H1 (cell line): Measurements from ENCODE around the gene ASCC1. TPM values are rescaled to one million over a fixed set of nuclear protein-coding genes. Genes with fewer than 3 reads are reported as not detected.
"Not testable (repeated sequence)": the region's sequence is repeated elsewhere in the genome, so short reads cannot be mapped to it uniquely, and the experiment has no call there.

ENCODE experiments used
- CTCF ChIA-PET: fragments of 300-600 bp; sonication (Branson Sonifier 250); formaldehyde crosslinking; loops from one replicate; lab custom pipeline; 2021; ENCODE audit not compliant: partially characterized antibody; lab: Charles Lee
- POLR2A ChIA-PET: fragments of 300-600 bp; sonication (Branson Sonifier 250); formaldehyde crosslinking; loops from one replicate; lab custom pipeline; 2021; ENCODE audit warnings: inconsistent platforms; ENCODE audit not compliant: partially characterized antibody; lab: Charles Lee
- DNase-seq, 2 experiments: peaks; one replicate each; pipeline versions ENCODE4 v3.0.0 to v3.0.0-alpha.2; 2010 to 2022; ENCODE audit warnings: low spot score in 2 of 2, low read depth in 1 of 2, mixed read lengths in 1 of 2
- FAIRE-seq: peaks from 2 replicates; lab custom pipeline; 2011; peaks lifted over from hg19 to GRCh38; lab: Jason Lieb, UNC
- H2AFZ ChIP-seq: 2 replicates; pipeline ENCODE4 v1.8.1; 2012; ENCODE audit warnings: low read length, inconsistent platforms
- H2AK5ac ChIP-seq: 2 replicates; pipeline ENCODE4 v1.6.1; 2013; ENCODE audit warnings: low read depth, low read length
- H2BK120ac ChIP-seq: replicated peaks from 2 replicates; pipeline ENCODE3; 2013; ENCODE audit warnings: low read depth, low read length, inconsistent platforms
- H2BK12ac ChIP-seq: 2 replicates; pipeline ENCODE4 v1.6.1; 2013; ENCODE audit warnings: low read depth, low read length
- H2BK15ac ChIP-seq: 2 replicates; pipeline ENCODE4 v1.6.1; 2013; ENCODE audit warnings: low read length
- H2BK20ac ChIP-seq: 2 replicates; pipeline ENCODE4 v1.6.1; 2013; ENCODE audit warnings: low read length
- H2BK5ac ChIP-seq: 2 replicates; pipeline ENCODE4 v1.6.1; 2013; ENCODE audit warnings: low read depth, low read length
- H3K14ac ChIP-seq: 2 replicates; pipeline ENCODE4 v1.6.1; 2013; ENCODE audit warnings: inconsistent platforms; ENCODE audit not compliant: insufficient read length
- H3K18ac ChIP-seq: 2 replicates; pipeline ENCODE4 v1.6.1; 2013; ENCODE audit warnings: low read length; ENCODE audit errors: extremely low read depth
- H3K23ac ChIP-seq: 2 replicates; pipeline ENCODE4 v1.6.1; 2013; ENCODE audit warnings: inconsistent platforms; ENCODE audit not compliant: insufficient read length
- H3K23me2 ChIP-seq: 2 replicates; pipeline ENCODE4 v1.6.1; 2013; ENCODE audit warnings: low read depth, low read length
- H3K27ac ChIP-seq: 2 replicates; pipeline ENCODE4 v1.6.1; 2011; ENCODE audit warnings: low read depth, low read length, inconsistent platforms
- H3K27me3 ChIP-seq, 4 experiments: replicated peaks in 1 of 4; 1 replicate in 1 of 4; 2 replicates in 3 of 4; pipeline versions ENCODE4 v1.6.1 to v1.8.1; 2011 to 2013; ENCODE audit warnings: low read length in 3 of 4, mild to moderate bottlenecking in 3 of 4, inconsistent platforms in 2 of 4, mixed read lengths in 2 of 4, moderate library complexity in 1 of 4; ENCODE audit not compliant: control insufficient read depth in 3 of 4, insufficient read depth in 3 of 4; ENCODE audit errors: extremely low read depth in 1 of 4
- H3K36me3 ChIP-seq, 4 experiments: 2 replicates each; pipeline versions ENCODE4 v1.6.1 to v1.8.1; 2011 to 2013; ENCODE audit warnings: mild to moderate bottlenecking in 4 of 4, low read length in 3 of 4, moderate library complexity in 2 of 4, control low read depth in 1 of 4, inconsistent platforms in 1 of 4; ENCODE audit not compliant: insufficient read depth in 4 of 4, control insufficient read depth in 2 of 4
- H3K4ac ChIP-seq: replicated peaks from 2 replicates; pipeline ENCODE3; 2013; ENCODE audit warnings: low read length, low read depth, mixed read lengths, inconsistent platforms; ENCODE audit not compliant: insufficient read length
- H3K4me1 ChIP-seq, 4 experiments: replicated peaks in 1 of 4; 1 replicate in 1 of 4; 2 replicates in 3 of 4; pipeline versions ENCODE4 v1.6.1 to v1.8.1; 2011 to 2013; ENCODE audit warnings: low read length in 3 of 4, inconsistent platforms in 2 of 4, mixed read lengths in 1 of 4; ENCODE audit not compliant: insufficient read depth in 4 of 4, control insufficient read depth in 3 of 4
- H3K4me2 ChIP-seq, 2 experiments: 2 replicates each; pipeline versions ENCODE4 v1.6.1 to v1.8.1; 2011 to 2013; ENCODE audit warnings: low read depth in 2 of 2, low read length in 2 of 2, control low read depth in 1 of 2, inconsistent platforms in 1 of 2, mild to moderate bottlenecking in 1 of 2; ENCODE audit not compliant: insufficient read depth in 1 of 2
- H3K4me3 ChIP-seq, 4 experiments: fragments of 200-600, 300-600 bp in 1 of 4; sonication (generic), shearing (Covaris generic), sonication (Bioruptor Twin) in 1 of 4; 2 replicates each; pipeline versions ENCODE4 v1.5.1 to v1.8.1; 2011 to 2016; ENCODE audit warnings: low read length in 4 of 4, low read depth in 3 of 4, control low read depth in 2 of 4, inconsistent platforms in 2 of 4, mild to moderate bottlenecking in 2 of 4, mixed read lengths in 1 of 4, moderate library complexity in 1 of 4; ENCODE audit not compliant: insufficient read depth in 2 of 4; ENCODE audit errors: extremely low read depth in 1 of 4
- H3K56ac ChIP-seq: replicated peaks from 2 replicates; pipeline ENCODE3; 2013; ENCODE audit warnings: low read depth, mild to moderate bottlenecking, mixed read lengths, low read length, inconsistent platforms; ENCODE audit not compliant: insufficient read length
- H3K79me1 ChIP-seq: 2 replicates; pipeline ENCODE4 v1.6.1; 2013; ENCODE audit warnings: low read depth, low read length, control low read depth
- H3K79me2 ChIP-seq, 2 experiments: 2 replicates each; pipeline versions ENCODE4 v1.6.1 to v1.8.1; 2012 to 2013; ENCODE audit warnings: low read length in 2 of 2, mild to moderate bottlenecking in 2 of 2, inconsistent platforms in 1 of 2; ENCODE audit not compliant: insufficient read depth in 2 of 2, control insufficient read depth in 1 of 2
- H3K9ac ChIP-seq, 4 experiments: replicated peaks in 1 of 4; 1 replicate in 1 of 4; 2 replicates in 3 of 4; pipeline versions ENCODE4 v1.6.1 to v1.8.1; 2011 to 2013; ENCODE audit warnings: low read depth in 3 of 4, low read length in 3 of 4, control low read depth in 2 of 4, mild to moderate bottlenecking in 2 of 4, moderate library complexity in 2 of 4, inconsistent platforms in 1 of 4; ENCODE audit errors: extremely low read depth in 1 of 4
- H3K9me3 ChIP-seq, 2 experiments: 2 replicates each; pipeline versions ENCODE4 v1.6.1 to v1.8.1; 2012 to 2013; ENCODE audit warnings: mild to moderate bottlenecking in 2 of 2, moderate library complexity in 2 of 2, control low read depth in 1 of 2, inconsistent platforms in 1 of 2, low read depth in 1 of 2, low read length in 1 of 2, mixed read lengths in 1 of 2; ENCODE audit not compliant: insufficient read depth in 2 of 2
- H4K20me1 ChIP-seq, 2 experiments: replicated peaks in 1 of 2; 2 replicates each; pipeline versions ENCODE3 to v1.8.1; 2011 to 2013; ENCODE audit warnings: inconsistent platforms in 2 of 2, low read length in 2 of 2, mild to moderate bottlenecking in 1 of 2; ENCODE audit not compliant: insufficient read depth in 2 of 2, control insufficient read depth in 1 of 2
- H4K5ac ChIP-seq: 2 replicates; pipeline ENCODE4 v1.6.1; 2013; ENCODE audit warnings: low read length, low read depth, mixed read lengths, inconsistent platforms; ENCODE audit not compliant: insufficient read length
- H4K8ac ChIP-seq: 2 replicates; pipeline ENCODE4 v1.8.0; 2013; ENCODE audit warnings: mild to moderate bottlenecking, moderate library complexity, low read length, inconsistent platforms; ENCODE audit not compliant: insufficient read depth; ENCODE audit errors: extremely low read depth
- H4K91ac ChIP-seq: replicated peaks from 2 replicates; pipeline ENCODE3; 2013; ENCODE audit warnings: low read length, mixed read lengths, inconsistent platforms; ENCODE audit not compliant: insufficient read length
- SP1 ChIP-seq: IDR thresholded peaks from 2 replicates; pipeline ENCODE4 v1.6.1; 2011; ENCODE audit warnings: low read depth, low read length
- WGBS, 2 experiments: shearing (Covaris generic) in 1 of 2; methylation state at CpG; one replicate each; pipeline versions ENCODE4 v1.1.6 to v1.1.7; 2013 to 2015; ENCODE audit warnings: low lambda C conversion rate in 2 of 2, mixed read lengths in 2 of 2, inconsistent platforms in 1 of 2, low coverage in 1 of 2, missing lambda C conversion rate in 1 of 2; ENCODE audit not compliant: insufficient replicate concordance in 2 of 2, insufficient coverage in 1 of 2, insufficient read length in 1 of 2; ENCODE audit errors: extremely low coverage in 1 of 2, missing lambda C conversion rate in 1 of 2; 5-methylcytosine and 5-hydroxymethylcytosine counted together
- polyA plus RNA-seq, 7 experiments: library from polyadenylated mRNA; depleted of rRNA in 3 of 7; stranded (reverse) in 5 of 7; unstranded in 2 of 7; fragments of >200 nt in 5 of 7; fragments of 200-250 nt in 2 of 7; gene quantifications; 1 replicate in 5 of 7; 2 replicates in 1 of 7; 4 replicates in 1 of 7; pipeline versions ENCODE4 v1.2.1 to v1.2.3, GENCODE V29; 2011 to 2013; ENCODE audit warnings: missing spikeins in 2 of 7, mixed read lengths in 2 of 7
- total RNA-seq: library from RNA; stranded (reverse); fragmentation: NEBNext Ultra II Directional; extraction: Animal tissue kit (Norgen Biotek cat#: 25700); gene quantifications from 2 replicates; pipeline ENCODE4 v1.2.1, GENCODE V29; 2021

The ASCC1 gene
- total and polyA plus RNA-seq, 2 of the 8 experiments (the other 6 are each of a cell fraction or from before 2014, with no cell fraction given): 25.6 to 35.8 TPM

DNA sequence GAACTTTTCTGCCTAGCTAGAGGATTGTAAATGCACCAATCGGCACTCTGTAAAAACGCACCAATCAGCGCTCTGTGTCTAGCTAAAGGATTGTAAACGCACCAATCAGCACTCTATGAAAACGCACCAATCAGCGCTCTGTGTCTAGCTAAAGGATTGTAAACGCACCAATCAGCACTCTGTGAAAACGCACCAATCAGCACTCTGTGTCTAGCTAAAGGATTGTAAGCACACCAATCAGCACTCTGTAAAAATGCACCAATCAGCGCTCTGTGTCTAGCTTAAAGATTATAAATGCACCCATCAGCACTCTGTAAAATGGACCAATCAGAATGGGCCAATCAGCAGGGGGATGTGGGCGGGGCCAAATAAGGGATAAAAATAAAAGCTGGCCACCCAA lies 79.9 kb downstream of the ASCC1 start:
- not testable (repeated sequence) for H3K14ac ChIP-seq, H3K9ac ChIP-seq, H2BK20ac ChIP-seq, H4K91ac ChIP-seq, H4K20me1 ChIP-seq, H3K27ac ChIP-seq, H3K79me1 ChIP-seq, H3K36me3 ChIP-seq, H3K4me2 ChIP-seq, H3K9me3 ChIP-seq, H3K27me3 ChIP-seq, H2BK12ac ChIP-seq, H2BK15ac ChIP-seq, H4K5ac ChIP-seq, H3K23ac ChIP-seq, H4K8ac ChIP-seq, H2BK120ac ChIP-seq, H3K23me2 ChIP-seq, FAIRE-seq, H2AFZ ChIP-seq, DNase-seq, H3K4me3 ChIP-seq, H2BK5ac ChIP-seq, H2AK5ac ChIP-seq, H3K4ac ChIP-seq, H3K56ac ChIP-seq, H3K18ac ChIP-seq, H3K79me2 ChIP-seq
- WGBS, 2 experiments: 94% methylated on average over 10 of the region's 10 CpGs; no CpG with 5 or more reads in 1 of the 2 experiments
- ChIA-PET CTCF (interaction anchor here (0.6 to 8.7 kb wide), 6 partner anchors 9 to 925 kb away, joined by 3 to 51 read pairs (median 4); no protein-coding TSS in a partner anchor), POLR2A (interaction anchor here (0.6 to 1.7 kb wide), 5 partner anchors 50 to 139 kb away, joined by 3 to 4 read pairs (median 4); partner anchors contain the start of genes ANAPC16, ASCC1 and DDIT4)
- TF ChIP-seq SP1: peak; percentile 83
- H3K4me1 ChIP-seq: peaks cover 0 to 11% (median 3%) of the 10 kb centered on the region in 4 experiments; a peak in 4 of 7 replicates
